LNCaP clone FGC (cell line): Measurements from ENCODE around the gene C11orf16.
A peak's percentile ranks its signal among the peaks of the same experiment; 100 is the strongest.

Experiments used
- DNase-seq: peaks from one replicate; pipeline ENCODE4 v3.0.0-alpha.2; 2011; ENCODE audit warnings: low read depth
- H3K4me3 ChIP-seq: 2 replicates; pipeline ENCODE4 v1.5.1; 2011; ENCODE audit warnings: mild to moderate bottlenecking, low read depth, low read length, control low read depth
- TF ChIP-seq, protein P1 (sequence below): IDR thresholded peaks from 2 replicates; pipeline ENCODE4 v1.5.1; 2012; ENCODE audit warnings: mild to moderate bottlenecking; ENCODE audit not compliant: control insufficient read depth, insufficient read depth; ENCODE audit errors: extremely low read depth

The C11orf16 gene

DNA sequence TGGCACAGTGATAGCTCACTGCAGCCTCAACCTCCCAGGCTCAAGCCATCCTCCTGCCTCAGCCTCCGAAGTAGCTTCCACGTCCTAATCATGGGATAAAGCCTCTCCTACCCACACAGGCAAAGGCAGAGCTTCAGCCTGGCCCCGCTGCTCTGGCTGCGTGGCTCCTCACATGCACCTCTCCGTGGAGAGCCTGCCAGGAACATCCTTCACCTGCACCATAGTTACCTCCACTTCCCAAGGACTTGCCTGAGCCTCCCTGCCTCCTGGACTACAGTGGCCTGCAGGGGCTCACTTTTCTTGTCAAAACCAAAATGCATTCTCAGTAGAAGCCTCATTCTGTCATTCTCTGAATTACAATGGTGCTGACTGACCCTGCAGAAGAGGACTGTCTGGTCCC, 6.5 kb downstream of the C11orf16 start:
- DNase-seq, result no peak
- H3K4me3 ChIP-seq, result no peak overlapping the region
- TF ChIP-seq, protein P1, sequence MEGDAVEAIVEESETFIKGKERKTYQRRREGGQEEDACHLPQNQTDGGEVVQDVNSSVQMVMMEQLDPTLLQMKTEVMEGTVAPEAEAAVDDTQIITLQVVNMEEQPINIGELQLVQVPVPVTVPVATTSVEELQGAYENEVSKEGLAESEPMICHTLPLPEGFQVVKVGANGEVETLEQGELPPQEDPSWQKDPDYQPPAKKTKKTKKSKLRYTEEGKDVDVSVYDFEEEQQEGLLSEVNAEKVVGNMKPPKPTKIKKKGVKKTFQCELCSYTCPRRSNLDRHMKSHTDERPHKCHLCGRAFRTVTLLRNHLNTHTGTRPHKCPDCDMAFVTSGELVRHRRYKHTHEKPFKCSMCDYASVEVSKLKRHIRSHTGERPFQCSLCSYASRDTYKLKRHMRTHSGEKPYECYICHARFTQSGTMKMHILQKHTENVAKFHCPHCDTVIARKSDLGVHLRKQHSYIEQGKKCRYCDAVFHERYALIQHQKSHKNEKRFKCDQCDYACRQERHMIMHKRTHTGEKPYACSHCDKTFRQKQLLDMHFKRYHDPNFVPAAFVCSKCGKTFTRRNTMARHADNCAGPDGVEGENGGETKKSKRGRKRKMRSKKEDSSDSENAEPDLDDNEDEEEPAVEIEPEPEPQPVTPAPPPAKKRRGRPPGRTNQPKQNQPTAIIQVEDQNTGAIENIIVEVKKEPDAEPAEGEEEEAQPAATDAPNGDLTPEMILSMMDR, result no peak

DNA sequence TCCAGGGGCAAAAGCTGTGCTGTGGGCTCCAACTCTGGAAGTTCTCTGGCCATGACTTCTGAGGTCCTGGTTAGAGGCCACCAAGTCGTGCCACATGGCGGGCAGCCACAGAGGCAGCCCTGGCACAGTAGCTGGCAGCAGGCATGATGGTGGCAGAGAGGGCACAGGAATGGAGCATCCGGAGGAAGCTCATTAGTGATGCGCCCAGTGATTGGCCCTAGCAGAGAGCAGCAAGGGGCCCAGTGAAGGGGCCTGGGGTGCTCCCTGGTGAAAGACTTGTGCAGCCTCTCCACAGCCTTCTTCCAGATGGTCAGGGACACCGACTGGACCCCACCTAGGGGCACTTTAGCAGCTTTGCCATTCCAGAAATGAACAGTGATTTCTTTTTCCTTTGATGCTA, 7.0 kb downstream of the C11orf16 start:
- no peak overlapping the region for H3K4me3 ChIP-seq
- TF ChIP-seq, protein P1, result no peak
- no peak for DNase-seq

DNA sequence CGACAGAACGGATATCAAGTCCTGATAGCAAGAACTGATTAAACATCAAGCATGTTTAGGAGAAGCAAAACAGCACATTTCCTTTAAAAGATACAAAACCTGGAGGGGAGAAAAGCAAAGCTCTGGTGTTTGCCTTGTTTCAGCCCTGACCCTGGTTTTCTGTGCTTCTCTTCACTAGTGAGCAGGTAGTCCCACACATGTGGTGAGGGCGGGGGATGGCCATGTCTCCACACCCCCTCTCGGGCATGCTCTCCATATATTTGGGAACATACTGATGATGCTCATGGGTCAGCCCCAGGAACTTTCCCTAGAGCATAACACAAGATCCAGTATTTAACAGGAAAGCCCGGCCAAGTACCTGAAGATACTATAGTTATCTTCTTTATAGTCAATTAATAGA, 10.1 kb downstream of the C11orf16 start:
- TF ChIP-seq, protein P1, result no peak
- H3K4me3 ChIP-seq, result no peak overlapping the region
- DNase-seq, result no peak

DNA sequence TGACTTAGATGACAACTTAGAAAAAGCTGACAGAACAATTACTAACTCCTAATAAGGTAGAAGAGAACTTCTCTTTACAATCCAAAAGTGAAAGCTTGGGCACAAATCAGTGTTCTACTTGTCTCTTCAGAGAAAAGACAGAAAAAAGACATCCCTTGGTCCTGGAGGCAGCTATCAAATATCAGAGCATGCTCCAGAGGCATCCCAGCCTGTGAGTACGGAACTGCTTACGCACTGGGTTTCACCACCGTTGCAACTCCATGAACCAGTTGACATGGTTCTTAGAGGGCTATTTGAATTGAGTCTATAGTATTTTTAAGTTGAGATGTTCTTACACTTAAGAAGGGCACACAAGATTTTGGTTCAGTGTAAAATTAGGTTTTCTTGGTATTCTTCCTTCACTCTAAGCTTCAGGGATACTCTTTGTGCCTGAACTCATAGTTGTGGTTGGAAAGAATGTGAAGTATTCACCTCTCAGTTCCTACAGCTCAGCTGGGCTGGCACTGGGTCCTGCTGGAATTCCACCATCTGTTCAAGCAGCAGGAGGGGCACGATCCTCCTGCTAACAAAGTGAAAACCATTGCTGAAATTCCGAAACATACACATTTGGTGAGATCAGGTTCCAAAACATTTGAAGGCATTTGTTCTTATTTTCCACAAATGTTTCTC, 15.5 kb downstream of the C11orf16 start:
- no peak overlapping the region for H3K4me3 ChIP-seq
- TF ChIP-seq, protein P1, result no peak
- DNase-seq, result no peak

DNA sequence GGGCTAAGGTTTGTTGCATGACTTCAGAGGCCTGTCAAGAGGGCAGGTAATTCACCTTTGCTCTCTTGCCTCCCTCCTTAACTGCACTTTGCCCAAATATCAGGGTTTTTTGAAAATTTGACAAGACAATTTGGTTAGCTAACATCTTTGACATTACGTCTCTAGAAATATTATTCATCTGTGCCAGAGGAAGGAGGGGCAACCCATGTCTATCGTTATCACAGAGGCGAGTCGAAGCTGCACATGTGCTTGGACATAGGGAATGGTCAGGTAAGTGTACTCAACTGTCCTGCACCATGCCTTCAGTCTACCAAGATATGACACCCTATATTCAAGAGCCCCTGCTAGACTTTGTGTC, 18.1 kb downstream of the C11orf16 start:
- no peak overlapping the region for H3K4me3 ChIP-seq
- TF ChIP-seq, protein P1, result no peak
- DNase-seq, result no peak

DNA sequence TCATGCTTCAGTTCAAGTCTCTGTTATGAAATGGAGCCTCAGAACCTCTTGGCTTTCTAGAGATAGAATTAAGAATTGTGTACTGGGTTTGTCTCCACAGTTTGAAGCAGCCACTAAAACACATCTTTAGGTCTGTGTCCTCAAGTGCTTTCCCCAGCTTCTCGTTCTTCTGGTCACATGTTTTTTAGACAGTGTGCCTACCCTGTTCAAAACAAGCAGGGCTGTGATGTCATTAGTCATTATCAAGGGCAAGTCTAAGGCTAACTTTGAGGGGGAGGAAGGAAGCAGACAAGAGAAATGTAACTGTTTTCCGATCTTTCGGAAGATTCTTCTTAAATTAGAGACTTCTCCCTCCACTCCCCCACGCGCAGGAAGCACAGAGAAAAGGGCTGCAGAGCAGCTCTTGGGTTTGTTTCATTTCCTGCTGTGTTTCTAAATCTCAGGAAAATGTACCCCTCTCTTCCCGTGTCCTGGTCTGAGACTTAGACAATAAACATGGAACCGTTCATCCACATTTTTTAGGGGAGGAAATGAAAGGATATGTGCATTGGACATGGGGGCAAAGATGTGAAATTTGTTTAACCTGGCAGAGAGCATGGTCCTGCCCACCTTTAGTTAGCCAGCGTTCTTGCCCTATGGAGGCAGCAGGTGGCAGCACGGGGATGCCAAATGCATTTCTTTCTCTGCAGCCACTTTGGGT, 18.6 kb downstream of the C11orf16 start:
- H3K4me3 ChIP-seq, result no peak overlapping the region
- no peak for DNase-seq
- TF ChIP-seq, protein P1, result peak; percentile 77
